ENCODE measurements around the gene PLEKHA5. TPM values are rescaled to one million over a fixed set of nuclear protein-coding genes. Genes with fewer than 3 reads are reported as not detected.

PLEKHA5 gene
- total RNA-seq, 1 experiment from 2014 or later: 6.3 TPM

DNA sequence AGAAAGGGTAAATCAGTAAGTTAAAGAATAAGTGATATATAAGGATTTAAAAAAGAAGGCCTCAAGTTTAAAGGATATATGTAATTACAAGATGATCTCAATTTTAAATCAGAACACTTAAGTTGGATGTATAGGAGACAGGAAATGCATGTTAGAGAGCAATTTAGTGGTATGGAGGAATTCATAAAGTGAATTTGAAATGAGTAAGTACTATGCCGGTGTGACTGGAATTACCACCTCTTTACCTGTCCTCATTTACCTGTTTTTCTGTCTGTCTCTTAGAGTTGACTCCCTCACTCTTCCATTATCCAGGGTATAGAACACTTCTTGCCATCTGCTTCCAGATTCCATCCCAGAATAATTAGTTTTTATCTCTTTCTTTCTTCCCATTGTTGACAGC is 73.5 kb downstream of the PLEKHA5 start:
- BruUV-seq (replicated peaks): no TSS peak
- no peaks in the 10 kb centered on the region for H3K9me3 ChIP-seq (ENCODE audit: control insufficient read depth, insufficient read depth, low read depth, low read length)
- no peaks in the 10 kb centered on the region for H3K27me3 ChIP-seq (ENCODE audit: control insufficient read depth, insufficient read depth, low read length)
- DNase-seq (ENCODE audit: low read depth, low spot score) (no peak), ATAC-seq (no peak)
- ChIA-PET POLR2A (no interaction called here), CTCF (no interaction called here)
- no peaks in the 10 kb centered on the region for H3K4me1 ChIP-seq (ENCODE audit: control insufficient read depth, insufficient read depth, low read length)
- H3K4me3 ChIP-seq (ENCODE audit: low read depth in 2 of 2, low read length in 2 of 2): no peak overlapping the region
- TF ChIP-seq, protein P1, sequence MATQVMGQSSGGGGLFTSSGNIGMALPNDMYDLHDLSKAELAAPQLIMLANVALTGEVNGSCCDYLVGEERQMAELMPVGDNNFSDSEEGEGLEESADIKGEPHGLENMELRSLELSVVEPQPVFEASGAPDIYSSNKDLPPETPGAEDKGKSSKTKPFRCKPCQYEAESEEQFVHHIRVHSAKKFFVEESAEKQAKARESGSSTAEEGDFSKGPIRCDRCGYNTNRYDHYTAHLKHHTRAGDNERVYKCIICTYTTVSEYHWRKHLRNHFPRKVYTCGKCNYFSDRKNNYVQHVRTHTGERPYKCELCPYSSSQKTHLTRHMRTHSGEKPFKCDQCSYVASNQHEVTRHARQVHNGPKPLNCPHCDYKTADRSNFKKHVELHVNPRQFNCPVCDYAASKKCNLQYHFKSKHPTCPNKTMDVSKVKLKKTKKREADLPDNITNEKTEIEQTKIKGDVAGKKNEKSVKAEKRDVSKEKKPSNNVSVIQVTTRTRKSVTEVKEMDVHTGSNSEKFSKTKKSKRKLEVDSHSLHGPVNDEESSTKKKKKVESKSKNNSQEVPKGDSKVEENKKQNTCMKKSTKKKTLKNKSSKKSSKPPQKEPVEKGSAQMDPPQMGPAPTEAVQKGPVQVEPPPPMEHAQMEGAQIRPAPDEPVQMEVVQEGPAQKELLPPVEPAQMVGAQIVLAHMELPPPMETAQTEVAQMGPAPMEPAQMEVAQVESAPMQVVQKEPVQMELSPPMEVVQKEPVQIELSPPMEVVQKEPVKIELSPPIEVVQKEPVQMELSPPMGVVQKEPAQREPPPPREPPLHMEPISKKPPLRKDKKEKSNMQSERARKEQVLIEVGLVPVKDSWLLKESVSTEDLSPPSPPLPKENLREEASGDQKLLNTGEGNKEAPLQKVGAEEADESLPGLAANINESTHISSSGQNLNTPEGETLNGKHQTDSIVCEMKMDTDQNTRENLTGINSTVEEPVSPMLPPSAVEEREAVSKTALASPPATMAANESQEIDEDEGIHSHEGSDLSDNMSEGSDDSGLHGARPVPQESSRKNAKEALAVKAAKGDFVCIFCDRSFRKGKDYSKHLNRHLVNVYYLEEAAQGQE (IDR thresholded peaks at IDR 0.05; ENCODE audit: insufficient read depth in 1 of 2, low read depth in 2 of 2, low read length in 1 of 2): no peak
- TF ChIP-seq SIN3A (IDR thresholded peaks at IDR 0.05; ENCODE audit: borderline replicate concordance, insufficient read depth, low read depth, low read length) (no peak), TCF7L2 (IDR thresholded peaks at IDR 0.05; ENCODE audit: low read depth, low read length) (no peak), POLR2AphosphoS5 (IDR thresholded peaks at IDR 0.05; ENCODE audit: low read depth, low read length) (no peak)
- TF ChIP-seq, protein P2, sequence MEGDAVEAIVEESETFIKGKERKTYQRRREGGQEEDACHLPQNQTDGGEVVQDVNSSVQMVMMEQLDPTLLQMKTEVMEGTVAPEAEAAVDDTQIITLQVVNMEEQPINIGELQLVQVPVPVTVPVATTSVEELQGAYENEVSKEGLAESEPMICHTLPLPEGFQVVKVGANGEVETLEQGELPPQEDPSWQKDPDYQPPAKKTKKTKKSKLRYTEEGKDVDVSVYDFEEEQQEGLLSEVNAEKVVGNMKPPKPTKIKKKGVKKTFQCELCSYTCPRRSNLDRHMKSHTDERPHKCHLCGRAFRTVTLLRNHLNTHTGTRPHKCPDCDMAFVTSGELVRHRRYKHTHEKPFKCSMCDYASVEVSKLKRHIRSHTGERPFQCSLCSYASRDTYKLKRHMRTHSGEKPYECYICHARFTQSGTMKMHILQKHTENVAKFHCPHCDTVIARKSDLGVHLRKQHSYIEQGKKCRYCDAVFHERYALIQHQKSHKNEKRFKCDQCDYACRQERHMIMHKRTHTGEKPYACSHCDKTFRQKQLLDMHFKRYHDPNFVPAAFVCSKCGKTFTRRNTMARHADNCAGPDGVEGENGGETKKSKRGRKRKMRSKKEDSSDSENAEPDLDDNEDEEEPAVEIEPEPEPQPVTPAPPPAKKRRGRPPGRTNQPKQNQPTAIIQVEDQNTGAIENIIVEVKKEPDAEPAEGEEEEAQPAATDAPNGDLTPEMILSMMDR (IDR thresholded peaks at IDR 0.05): no peak
- no peaks in the 10 kb centered on the region for H3K36me3 ChIP-seq (ENCODE audit: control insufficient read depth, insufficient read depth, low read length)
- in situ Hi-C loops (cut with HindIII; ENCODE audit: low pct_unique_long_range_greater_than_20kb, low sequenced_read_pairs) (no loop called here), intact Hi-C loops (cut with micrococcal nuclease; ENCODE audit: unreplicated experiment) (no loop called here)
- no peak overlapping the region for H3K27ac ChIP-seq (ENCODE audit: low read length)

DNA sequence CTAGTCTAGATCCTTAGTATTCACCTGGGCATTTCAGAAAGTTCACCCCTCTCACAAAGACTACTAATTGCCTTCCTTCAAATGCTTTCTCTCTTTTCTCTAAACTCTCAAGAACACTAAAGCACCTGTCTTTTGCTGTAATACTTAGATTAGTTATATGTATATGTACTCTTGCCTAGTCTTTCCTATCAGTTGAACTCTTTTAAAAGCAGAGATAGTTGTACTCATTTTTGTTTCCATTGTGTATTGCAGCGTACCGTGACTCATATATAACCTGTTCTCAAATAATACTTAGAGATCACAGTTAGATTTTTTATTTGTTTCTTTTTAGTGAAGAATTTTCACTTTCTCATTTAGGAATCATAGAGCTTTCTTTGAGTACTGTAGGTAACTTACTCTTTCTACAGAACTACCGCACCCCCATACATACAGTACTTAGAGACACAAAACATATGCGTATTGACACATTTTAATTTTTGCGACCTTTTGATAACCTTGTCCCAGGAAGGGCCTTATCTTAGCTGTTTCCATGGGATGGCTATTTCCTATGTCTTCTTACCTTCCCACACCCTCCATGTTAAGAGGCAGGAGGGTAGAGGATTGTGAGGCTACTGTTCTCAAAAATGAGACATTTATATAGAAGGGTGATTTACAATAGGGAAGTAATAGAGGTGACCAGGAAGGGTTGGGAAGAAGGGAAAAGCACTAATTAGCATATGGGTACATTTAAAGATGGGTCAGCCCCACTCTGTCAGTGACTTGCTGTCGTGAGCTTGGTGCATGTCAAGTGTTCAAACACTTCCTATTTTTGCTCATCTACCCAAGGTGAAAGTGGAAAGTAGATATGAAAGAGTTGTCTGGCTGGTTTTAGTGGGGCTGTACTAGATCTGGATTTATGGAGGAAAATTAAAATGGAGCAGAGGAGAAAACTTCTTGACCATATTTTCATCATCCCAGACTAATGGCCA is 74.3 kb downstream of the PLEKHA5 start:
- Histone ChIP-seq H3K4me3 (ENCODE audit: low read depth in 2 of 2, low read length in 2 of 2) (no peak overlapping the region), H3K27me3 (ENCODE audit: control insufficient read depth, insufficient read depth, low read length) (no peaks in the 10 kb centered on the region), H3K27ac (ENCODE audit: low read length) (no peak overlapping the region), H3K4me1 (ENCODE audit: control insufficient read depth, insufficient read depth, low read length) (no peaks in the 10 kb centered on the region), H3K9me3 (ENCODE audit: control insufficient read depth, insufficient read depth, low read depth, low read length) (no peaks in the 10 kb centered on the region), H3K36me3 (ENCODE audit: control insufficient read depth, insufficient read depth, low read length) (no peaks in the 10 kb centered on the region)
- TF ChIP-seq TCF7L2 (IDR thresholded peaks at IDR 0.05; ENCODE audit: low read depth, low read length) (no peak), POLR2AphosphoS5 (IDR thresholded peaks at IDR 0.05; ENCODE audit: low read depth, low read length) (no peak), SIN3A (IDR thresholded peaks at IDR 0.05; ENCODE audit: borderline replicate concordance, insufficient read depth, low read depth, low read length) (no peak)
- TF ChIP-seq, protein P1 (IDR thresholded peaks at IDR 0.05; ENCODE audit: insufficient read depth in 1 of 2, low read depth in 2 of 2, low read length in 1 of 2): no peak
- TF ChIP-seq, protein P2 (IDR thresholded peaks at IDR 0.05): no peak
- ChIA-PET POLR2A (no interaction called here), CTCF (no interaction called here)
- DNase-seq (ENCODE audit: low read depth, low spot score) (no peak), ATAC-seq (no peak)
- intact Hi-C loops (cut with micrococcal nuclease; ENCODE audit: unreplicated experiment) (no loop called here), in situ Hi-C loops (cut with HindIII; ENCODE audit: low pct_unique_long_range_greater_than_20kb, low sequenced_read_pairs) (no loop called here)
- no TSS peak for BruUV-seq (replicated peaks)
